ENCODE data around the gene LMOD2.

LMOD2 gene

DNA sequence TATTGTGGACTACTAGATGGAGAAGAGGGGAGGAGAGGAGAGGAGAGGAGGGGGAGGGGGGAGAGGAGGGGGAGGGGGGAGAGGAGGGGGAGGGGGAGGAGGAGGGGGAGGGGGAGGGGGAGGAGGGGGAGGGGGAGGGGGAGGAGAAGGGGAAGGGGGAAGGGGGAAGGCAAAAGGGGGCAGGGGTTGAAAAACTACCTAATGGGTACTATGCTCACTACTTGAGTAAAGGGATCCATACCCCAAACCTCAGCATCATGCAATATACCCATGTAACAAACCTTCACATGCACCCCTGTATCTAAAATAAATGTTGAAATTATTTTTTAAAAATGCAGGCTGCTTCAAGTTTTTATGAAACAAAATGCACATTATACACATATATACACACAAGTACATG is 15.1 kb upstream of the LMOD2 start:
- FAIRE-seq: no peak

DNA sequence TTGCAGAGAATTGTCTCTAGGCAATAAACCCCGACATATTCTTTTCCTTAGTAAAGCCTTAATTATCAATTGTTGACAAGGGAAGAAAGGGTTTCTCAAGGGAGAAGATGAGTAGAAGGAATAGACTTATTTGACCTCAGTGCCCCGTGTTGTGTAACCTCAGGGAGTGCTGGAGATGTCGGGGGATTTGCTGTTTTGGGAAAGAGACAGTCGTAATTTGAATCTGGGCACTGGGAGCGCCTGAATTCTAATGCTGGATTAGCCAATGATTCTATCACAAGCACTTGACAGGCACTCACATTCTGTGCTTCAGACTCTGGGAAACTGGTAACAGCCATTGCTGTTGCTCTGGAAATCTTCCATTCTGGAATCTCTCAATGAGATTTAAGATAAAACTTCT is 13.8 kb upstream of the LMOD2 start:
- no peak for FAIRE-seq

DNA sequence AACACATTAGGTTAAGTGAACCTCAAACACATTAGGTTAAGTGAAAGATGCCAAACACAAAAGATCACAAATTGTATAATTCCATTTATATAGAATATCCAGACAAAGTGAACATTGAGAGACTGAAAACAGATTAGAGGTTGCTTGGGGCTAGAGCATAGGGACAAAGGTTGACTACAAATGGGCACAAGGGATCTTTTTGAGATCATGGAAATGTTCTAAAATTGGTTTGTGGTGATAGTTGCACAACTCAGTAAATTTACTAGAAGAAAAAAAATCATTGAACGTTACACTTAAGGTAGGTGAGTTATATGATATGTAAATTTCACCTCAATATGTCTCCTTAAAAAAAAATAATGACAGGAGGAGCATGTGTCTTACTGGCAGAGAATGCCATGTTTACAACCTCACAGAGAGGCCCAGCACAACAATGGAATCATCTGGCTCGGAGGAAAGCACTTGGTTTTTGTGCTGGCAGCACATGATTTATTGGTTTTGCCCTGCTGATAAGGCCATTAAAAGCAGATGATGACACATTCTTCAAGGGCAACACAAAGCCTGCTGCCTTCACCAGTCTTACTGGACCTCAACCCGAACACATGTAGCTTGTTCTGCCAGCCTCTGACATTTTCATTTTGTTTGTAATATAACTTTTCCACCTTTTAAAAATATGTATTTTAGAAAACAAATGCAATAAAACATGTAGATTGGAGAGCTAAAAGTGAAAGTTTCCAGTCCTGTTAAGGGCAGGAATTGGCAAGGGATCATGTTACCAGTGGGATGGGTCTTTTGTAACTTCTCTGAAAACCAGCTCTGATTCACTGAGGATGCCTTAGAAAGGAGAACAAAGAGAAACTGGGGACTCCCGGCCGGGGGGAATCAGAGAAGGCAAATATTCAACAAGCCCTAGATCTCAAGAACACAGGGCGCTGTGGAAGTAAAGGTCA is 11.9 kb upstream of the LMOD2 start:
- FAIRE-seq: no peak

DNA sequence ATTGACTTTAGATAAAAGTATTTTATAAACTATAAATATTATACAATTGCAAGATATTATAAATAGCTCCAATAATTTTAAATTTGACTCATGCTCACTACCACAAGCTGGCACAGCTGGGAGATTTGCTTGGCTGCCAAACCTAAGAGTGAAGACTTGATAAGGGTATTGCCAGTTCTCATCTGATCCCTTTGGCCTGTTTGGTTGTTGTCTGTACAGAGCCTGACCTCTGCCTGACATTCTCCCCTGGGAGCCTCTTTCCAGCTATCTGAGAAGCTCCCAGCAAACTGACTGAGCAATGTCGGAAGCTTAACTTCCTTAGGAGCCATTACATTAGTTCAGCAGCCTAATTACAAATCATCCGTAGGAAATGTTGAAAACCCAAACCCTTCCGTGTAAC is 10.2 kb upstream of the LMOD2 start:
- no peak for FAIRE-seq

DNA sequence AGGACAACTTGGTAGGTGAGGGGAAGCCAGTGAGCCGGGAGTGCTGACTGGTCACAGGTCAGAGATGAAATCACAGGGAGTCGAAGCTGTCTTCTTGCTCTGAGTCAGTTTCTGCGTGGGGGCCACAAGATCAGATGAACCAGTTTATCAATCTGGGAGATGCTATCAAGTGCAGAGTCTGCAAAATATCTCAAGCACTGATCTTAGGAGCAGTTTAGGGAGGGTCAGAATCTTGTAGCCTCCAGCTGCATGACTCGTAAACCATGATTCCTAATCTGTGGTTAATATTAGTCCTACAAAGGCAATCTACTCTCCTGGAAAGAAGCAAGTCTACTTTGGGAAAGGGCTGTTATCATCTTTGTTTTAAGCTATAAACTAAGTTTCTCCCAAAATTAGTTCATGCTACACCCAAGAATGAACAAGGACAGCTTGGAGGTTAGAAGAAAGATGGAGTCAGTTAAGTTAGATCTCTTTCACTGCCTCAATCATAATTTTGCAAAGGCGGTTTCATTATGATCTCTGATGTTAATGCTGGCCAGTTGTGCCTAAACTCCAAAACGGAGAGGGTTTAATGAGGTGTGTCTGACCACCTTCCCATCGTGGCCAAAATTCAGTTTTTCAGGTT is 8.4 kb upstream of the LMOD2 start:
- no peak for FAIRE-seq

DNA sequence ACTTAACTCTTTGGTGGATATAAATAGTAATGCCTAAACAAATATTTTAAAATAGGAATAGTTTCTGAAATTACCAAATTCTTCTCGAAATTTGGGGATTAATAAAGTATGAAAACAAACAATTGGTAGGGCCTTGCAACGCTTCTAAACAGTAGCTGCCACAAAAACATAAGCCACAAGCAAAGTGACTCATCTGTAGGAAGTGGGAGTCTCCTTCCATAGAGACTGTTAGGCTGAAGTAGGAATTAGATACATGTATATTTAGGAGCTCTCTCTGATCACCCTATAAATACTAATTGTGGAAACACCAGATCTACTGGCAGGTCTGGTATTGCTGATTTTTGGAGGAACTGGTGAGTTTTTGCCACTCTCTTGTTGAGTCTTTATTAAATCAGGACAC is 5.7 kb upstream of the LMOD2 start:
- no peak for FAIRE-seq

DNA sequence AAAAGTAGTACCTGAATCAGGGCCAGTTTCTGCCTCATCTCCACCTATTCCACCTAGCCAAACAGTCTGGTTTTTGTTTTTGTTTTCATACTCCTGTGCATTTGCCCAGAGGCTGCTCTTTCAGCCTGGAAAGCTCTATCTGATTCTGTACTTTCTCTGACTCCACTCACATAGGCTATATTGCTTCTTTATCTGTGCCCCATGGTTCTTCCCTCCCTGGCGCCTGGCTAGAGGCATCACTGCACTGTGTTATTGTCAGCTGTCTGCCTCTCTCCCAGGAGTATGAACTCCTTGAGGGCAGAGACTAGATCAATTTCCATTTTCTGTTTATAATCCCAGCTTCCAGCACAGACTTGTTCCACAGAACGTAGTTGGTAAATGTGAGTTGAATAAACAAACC is 5.1 kb upstream of the LMOD2 start:
- no peak for FAIRE-seq

DNA sequence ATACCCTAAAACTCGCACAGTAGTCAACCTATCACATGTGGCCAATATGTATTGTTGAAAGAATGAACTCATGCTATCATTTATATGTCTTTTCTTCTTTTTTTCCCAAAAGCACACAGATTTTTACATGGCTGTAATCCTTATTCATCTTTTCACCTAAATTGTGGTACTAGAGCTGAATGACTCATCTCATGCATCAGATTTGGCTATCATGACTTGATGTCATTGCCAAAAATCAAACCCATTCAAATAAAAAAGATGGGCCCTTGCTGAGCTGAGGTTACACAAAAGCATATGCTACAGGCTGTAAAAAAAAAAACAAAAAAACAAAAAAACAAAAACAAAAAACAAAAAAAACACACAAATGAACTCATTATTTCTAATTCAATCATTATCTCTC is 3.3 kb upstream of the LMOD2 start:
- FAIRE-seq: no peak

DNA sequence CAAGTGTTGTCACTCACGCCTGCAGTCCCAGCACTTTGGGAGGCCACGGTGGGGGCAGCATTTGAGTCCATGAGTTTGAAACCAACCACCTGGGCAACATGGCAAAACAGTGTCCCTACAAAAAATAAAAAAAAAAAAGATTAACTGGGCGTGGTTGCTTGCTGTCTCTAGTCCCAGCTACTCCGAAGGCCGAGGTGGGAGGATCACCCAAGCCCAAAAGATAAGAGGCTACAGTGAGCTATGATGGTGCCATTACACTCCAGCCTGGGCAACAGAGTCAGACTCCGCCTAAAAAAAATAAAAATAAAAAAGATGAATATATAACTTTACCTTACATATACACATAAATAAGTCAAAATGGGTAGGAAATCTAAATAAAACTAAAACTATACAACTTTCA is 2.5 kb upstream of the LMOD2 start:
- FAIRE-seq: no peak

DNA sequence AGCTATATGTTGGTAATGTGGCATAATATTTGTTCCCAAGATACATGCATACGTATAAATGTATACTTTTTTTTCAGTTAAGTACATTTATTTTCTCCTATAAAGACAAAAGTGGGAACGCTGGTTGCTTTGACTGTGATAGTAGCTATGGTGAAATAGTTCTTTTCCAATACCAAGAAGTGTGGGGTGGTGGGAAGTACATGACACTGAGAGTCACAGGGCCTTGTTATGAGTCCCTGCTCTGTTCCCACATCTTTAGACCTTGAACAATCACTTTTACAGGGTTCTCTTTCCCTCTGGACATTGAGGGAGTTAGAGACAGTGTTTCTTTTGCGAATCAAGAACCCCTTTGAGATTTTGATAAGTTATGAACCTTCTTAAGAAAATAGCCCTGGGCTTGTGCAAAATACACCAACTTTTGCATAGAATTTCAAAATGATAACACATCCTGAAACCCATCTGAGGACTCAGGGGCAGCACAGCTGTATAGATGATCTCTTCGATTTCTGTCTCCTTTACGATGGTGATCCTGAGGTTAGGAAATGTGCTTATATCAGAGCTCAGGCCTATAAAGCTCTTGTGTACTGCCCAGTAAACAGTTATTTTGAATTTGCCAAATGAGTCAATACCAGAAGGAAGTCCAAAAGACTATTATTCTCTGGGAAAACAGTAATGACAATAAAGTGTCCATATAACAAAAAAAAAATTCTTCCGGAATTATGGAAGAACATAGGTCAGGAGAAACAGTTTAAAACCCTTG is 1.1 kb downstream of the LMOD2 start:
- no peak for FAIRE-seq

DNA sequence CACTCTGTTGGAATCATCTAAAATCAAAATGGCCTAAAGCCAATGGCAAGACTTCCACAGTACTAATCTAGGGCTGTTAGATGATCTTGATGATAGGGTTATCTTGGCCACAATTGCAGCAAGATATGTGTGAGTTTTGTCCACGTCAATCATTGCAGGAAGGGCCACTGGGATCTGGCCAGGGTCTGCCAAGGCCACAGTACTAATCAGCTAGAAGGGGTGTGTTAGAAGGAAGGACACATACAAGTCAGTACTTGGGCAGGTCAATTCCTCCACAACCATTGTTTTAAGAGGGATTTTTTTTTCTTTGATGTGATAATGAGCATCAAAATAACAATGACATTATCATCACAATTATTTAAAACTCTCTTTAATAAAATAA is 1.6 kb downstream of the LMOD2 start:
- no peak for FAIRE-seq

DNA sequence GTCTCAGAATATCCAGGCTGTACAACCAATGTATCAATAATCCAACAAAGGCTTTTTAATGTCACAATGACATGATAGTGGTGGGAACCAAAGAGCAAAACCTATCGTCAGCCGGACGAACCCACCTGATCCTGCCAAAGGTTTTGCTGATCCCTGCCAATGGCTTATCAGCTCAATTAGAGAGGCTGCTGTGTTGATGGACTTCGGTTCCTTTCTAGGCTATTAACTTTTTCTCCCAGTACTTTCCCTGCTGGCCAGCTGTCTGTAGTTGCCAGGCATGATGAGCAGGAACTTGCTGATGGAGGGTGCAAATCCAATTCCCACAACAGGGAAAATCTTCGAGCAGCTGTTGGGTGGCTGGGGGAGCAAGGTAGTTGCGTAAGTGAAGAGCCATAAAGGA is 2.4 kb downstream of the LMOD2 start:
- FAIRE-seq: no peak

DNA sequence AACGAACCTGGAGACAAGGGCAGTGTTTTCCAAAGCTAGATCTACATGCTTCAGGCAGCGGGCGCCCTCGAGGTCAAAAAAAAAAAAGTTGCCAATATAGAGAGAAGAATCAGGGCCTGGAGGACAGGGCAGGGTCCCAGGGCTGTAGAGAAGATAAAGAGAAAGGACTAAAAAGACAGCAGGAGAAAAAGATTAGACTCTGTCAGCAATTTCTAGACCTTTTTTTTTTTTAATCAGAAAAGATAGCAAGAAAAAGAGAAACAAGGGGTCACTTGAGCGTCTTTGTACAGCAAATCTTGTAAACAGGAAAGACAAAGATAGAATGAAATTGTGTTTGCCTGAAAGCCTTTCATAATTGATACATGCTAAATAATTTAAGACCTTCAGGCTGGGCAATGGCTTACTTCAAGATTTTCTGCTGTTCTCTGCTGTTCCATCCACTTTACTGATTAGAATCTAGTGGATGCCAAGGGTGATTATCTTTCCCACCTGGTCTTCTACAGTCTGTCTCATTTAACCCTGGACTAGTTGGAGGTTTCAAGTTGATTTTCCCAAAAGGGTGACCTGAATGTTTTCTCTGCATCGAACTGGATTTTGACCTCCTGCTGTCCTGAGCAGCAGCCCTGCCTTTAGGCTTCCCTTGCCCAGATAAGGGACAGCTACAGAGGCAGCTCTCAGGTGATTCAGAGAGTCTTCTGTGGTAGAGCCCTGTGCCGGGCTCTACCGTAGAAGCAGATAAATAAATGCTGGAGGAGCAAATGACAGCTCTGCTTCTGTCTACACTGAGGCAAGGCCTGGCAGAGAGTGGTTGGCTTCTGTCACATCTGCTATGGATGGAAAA is 5.1 kb downstream of the LMOD2 start:
- FAIRE-seq: no peak

DNA sequence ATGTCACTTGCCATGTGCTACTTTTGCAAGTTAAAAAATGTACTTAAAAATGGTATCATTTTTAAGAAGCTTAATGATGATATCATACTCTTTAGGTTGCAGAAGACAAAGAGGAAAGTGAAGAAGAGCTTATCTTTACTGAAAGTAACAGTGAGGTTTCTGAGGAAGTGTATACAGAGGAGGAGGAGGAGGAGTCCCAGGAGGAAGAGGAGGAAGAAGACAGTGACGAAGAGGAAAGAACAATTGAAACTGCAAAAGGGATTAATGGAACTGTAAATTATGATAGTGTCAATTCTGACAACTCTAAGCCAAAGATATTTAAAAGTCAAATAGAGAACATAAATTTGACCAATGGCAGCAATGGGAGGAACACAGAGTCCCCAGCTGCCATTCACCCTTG is 6.1 kb downstream of the LMOD2 start:
- FAIRE-seq: no peak

DNA sequence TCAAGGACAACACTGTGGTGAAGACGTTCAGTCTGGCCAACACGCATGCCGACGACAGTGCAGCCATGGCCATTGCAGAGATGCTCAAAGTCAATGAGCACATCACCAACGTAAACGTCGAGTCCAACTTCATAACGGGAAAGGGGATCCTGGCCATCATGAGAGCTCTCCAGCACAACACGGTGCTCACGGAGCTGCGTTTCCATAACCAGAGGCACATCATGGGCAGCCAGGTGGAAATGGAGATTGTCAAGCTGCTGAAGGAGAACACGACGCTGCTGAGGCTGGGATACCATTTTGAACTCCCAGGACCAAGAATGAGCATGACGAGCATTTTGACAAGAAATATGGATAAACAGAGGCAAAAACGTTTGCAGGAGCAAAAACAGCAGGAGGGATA is 6.6 kb downstream of the LMOD2 start:
- no peak for FAIRE-seq

DNA sequence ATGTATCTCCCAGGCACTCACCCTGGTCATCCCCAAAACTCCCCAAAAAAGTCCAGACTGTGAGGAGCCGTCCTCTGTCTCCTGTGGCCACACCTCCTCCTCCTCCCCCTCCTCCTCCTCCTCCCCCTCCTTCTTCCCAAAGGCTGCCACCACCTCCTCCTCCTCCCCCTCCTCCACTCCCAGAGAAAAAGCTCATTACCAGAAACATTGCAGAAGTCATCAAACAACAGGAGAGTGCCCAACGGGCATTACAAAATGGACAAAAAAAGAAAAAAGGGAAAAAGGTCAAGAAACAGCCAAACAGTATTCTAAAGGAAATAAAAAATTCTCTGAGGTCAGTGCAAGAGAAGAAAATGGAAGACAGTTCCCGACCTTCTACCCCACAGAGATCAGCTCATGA is 7.1 kb downstream of the LMOD2 start:
- no peak for FAIRE-seq

DNA sequence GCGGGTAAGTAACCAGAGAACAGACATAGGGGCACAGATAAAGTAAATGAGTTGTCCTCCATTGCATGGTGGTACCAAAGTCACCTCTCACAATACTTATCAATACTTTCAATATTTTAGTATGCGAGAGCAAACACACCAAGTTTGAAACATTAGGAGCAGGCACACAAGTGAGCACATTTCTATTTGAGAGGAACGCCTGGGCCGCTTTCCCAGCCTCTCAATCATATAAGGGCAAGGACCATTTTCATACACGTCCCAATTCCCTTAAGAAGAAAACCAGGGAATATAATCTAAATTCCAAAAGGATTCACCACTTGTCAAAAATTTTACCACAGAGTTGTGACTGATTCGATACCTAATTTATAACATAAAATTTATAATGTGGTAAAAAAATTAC is 7.5 kb downstream of the LMOD2 start:
- FAIRE-seq: no peak

DNA sequence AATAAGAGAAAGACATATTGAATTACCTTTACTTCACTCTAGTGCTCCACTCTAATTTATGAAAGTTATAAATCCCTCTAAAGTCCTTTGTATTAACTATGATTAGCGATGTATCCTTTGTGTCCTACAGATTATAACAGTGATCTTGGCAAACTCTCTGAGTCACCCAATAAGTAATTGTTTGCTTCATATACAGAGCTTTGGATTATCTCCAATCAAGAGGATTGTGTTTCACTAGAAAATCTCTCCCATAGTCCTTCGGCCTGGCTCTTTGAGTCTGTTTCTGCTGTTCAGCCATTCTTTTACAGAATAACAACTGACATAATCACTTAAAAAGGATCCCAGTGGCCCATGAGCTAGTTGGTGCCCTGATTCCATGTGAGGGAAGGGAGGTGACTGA is 9.5 kb downstream of the LMOD2 start:
- no peak for FAIRE-seq

DNA sequence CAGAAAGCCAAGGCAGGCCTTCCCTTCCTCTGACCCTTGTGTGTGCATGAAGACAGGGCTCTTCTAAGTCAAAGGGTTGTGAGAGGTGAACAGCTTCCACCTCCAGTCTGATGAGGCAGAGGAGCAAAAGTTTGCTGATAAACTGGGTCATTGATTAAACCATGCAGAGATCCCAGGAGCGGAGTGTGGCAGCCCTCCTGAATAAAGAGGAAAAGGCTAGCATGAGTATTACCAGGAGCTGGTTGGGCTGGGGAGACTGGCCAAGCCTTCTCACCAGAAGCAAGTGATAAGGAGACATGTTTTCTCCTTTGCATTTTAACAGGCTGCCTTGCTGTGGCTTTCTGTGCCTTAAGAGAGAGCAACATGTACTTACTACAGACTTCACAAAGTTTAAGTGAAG is 10.2 kb downstream of the LMOD2 start:
- FAIRE-seq: no peak

DNA sequence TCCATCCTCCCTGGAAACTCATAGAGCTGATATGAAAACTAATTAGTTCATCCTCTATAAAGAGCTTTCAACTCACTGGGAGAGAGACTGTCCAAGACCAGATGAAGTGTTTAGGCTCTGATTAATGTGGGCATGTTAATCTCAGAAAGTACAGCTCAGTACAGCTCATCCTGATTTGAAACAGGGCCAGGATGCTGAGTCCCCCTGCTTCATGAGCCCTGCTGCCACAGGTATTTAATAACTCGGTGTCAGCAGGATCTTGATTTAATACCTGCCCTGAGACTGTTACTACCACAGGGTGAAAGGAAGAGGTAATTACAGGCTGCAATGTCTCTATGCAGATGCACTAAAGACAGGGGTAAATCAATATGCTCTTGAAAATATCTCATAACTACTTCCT is 10.8 kb downstream of the LMOD2 start:
- no peak for FAIRE-seq

DNA sequence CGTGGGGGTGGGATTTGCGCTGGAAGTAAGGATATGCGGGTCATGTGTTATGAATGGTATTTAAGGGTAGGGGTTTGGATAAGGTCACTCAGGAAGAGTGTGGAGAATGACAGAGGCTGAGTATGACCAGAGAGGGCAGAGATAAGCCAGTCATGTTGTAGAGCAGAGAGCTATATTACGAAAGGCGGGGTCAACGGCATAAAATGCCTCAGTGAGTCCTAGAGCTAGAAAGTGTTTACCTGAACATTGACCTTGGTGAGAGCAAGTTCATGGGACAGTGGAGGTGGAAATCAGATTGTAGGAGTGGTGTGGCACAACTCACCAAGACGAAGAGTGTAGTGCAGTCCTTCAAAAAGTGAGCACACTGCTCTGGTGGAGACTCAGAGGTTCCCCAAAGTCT is 13.8 kb downstream of the LMOD2 start:
- no peak for FAIRE-seq

DNA sequence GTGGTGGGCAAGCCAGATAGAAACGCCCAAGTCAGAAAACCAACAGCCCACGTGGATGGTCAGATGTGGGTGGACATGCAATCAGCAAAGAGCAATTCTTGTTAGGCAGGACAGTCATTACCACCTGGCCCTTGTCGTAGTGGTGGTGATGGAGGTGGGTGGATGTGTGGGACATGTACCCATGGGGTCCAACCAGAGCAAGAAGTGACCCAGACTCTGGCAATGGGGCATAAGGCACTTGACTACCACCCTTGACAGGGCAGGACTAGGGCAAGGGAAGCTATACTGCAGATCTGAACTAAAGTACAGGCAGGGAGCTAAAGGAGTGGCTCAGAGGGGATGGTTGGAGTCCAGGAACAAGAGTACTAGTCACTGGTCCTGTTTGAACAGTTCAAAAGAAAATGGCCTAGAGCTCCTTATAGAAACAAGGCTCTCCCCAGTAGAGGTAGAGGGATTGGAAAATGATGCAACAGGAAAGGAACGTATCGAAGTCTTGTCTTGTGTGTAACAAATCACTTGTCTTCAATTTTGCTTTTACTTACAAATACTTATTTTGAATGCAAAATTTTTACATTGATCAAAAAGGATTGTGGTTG is 17.6 kb downstream of the LMOD2 start:
- no peak for FAIRE-seq

All from TTC549 (cell line).